WTC11 (cell line): ENCODE data around the gene TRMU. TPM values are rescaled to one million over a fixed set of nuclear protein-coding genes. Genes with fewer than 3 reads are reported as not detected.

Experiments used
- ATAC-seq: fragments of 200-7000 bp; cut with Tn5 transposase; 2 replicates; pipeline ENCODE4 v1.10.0; 2021; ENCODE audit warnings: mild to moderate bottlenecking, moderate library complexity
- CTCF ChIA-PET: fragments of 300-600 bp; sonication (Branson Sonifier 250); formaldehyde crosslinking; loops from one replicate; lab custom pipeline; 2021; ENCODE audit warnings: antibody characterized with exemption; lab: Charles Lee
- POLR2A ChIA-PET: fragments of 350-600 bp; sonication (Branson Sonifier 250); formaldehyde crosslinking; loops from one replicate; lab custom pipeline; 2021; ENCODE audit warnings: antibody characterized with exemption; lab: Charles Lee
- DNase-seq: peaks from one replicate; pipeline ENCODE4 v3.0.0; 2021; ENCODE audit warnings: low spot score
- H3K27ac Mint-ChIP-seq: 2 replicates; pipeline ENCODE4 v1.8.0; 2021; ENCODE audit warnings: mixed read lengths
- H3K27me3 Mint-ChIP-seq: 2 replicates; pipeline ENCODE4 v1.8.0; 2021; ENCODE audit warnings: low read depth, mild to moderate bottlenecking, moderate library complexity, mixed read lengths
- H3K36me3 Mint-ChIP-seq: 2 replicates; pipeline ENCODE4 v1.8.0; 2021; ENCODE audit warnings: mixed read lengths
- H3K4me1 Mint-ChIP-seq: 2 replicates; pipeline ENCODE4 v1.8.0; 2022; ENCODE audit warnings: mixed read lengths
- H3K4me3 Mint-ChIP-seq: 2 replicates; pipeline ENCODE4 v1.8.0; 2021; ENCODE audit warnings: mild to moderate bottlenecking, moderate library complexity, mixed read lengths
- H3K9me3 Mint-ChIP-seq: 2 replicates; pipeline ENCODE4 v1.8.0; 2021; ENCODE audit warnings: mixed read lengths
- AFF4 ChIP-seq: sonication (generic); formaldehyde crosslinking; IDR thresholded peaks from 2 replicates; pipeline ENCODE4 v1.8.1; 2023; ENCODE audit warnings: mild to moderate bottlenecking, missing genetic modification reagents, borderline replicate concordance
- CBFB ChIP-seq: sonication (generic); formaldehyde crosslinking; IDR thresholded peaks from 2 replicates; pipeline ENCODE4 v1.8.1; 2022; ENCODE audit warnings: mild to moderate bottlenecking, low read depth, missing genetic modification reagents
- E2F1 ChIP-seq: sonication (generic); formaldehyde crosslinking; IDR thresholded peaks from 2 replicates; pipeline ENCODE4 v1.8.0; 2022; ENCODE audit warnings: mild to moderate bottlenecking, missing genetic modification reagents
- ESRRA ChIP-seq: sonication (generic); formaldehyde crosslinking; IDR thresholded peaks from 2 replicates; pipeline ENCODE4 v1.8.1; 2022; ENCODE audit warnings: mild to moderate bottlenecking, missing genetic modification reagents, borderline replicate concordance
- JUN ChIP-seq: sonication (generic); formaldehyde crosslinking; IDR thresholded peaks from 2 replicates; pipeline ENCODE4 v1.8.0; 2023; ENCODE audit warnings: mild to moderate bottlenecking, missing genetic modification reagents
- MYBL2 ChIP-seq: sonication (generic); formaldehyde crosslinking; IDR thresholded peaks from 2 replicates; pipeline ENCODE4 v1.8.1; 2023; ENCODE audit warnings: mild to moderate bottlenecking, moderate library complexity, missing genetic modification reagents
- NR2C2 ChIP-seq: sonication (generic); formaldehyde crosslinking; IDR thresholded peaks from 2 replicates; pipeline ENCODE4 v1.8.0; 2022; ENCODE audit warnings: mild to moderate bottlenecking, missing genetic modification reagents
- OVOL2 ChIP-seq: fragments of 250-450 bp; sonication (Bioruptor Pico); IDR thresholded peaks from 2 replicates; pipeline ENCODE4 v1.9.0; 2021; ENCODE audit warnings: mild to moderate bottlenecking, borderline replicate concordance
- PRDM15 ChIP-seq: sonication (generic); formaldehyde crosslinking; IDR thresholded peaks from 2 replicates; pipeline ENCODE4 v1.8.0; 2022; ENCODE audit warnings: missing genetic modification reagents
- PRRX2 ChIP-seq: fragments of 250-450 bp; sonication (Bioruptor Pico); IDR thresholded peaks from 2 replicates; pipeline ENCODE4 v1.8.0; 2021; ENCODE audit warnings: mild to moderate bottlenecking
- SP1 ChIP-seq: sonication (generic); formaldehyde crosslinking; conservative IDR thresholded peaks from 2 replicates; pipeline ENCODE4 v1.8.1; 2022; ENCODE audit warnings: missing genetic modification reagents
- USF1 ChIP-seq: sonication (generic); formaldehyde crosslinking; IDR thresholded peaks from 2 replicates; pipeline ENCODE4 v1.8.0; 2022; ENCODE audit warnings: mild to moderate bottlenecking, missing genetic modification reagents
- ZBTB21 ChIP-seq: sonication (generic); formaldehyde crosslinking; IDR thresholded peaks from 2 replicates; pipeline ENCODE4 v1.8.1; 2023; ENCODE audit warnings: mild to moderate bottlenecking, missing genetic modification reagents, borderline replicate concordance
- ZNF396 ChIP-seq: fragments of 250-450 bp; sonication (Bioruptor Pico); IDR thresholded peaks from 2 replicates; pipeline ENCODE4 v1.8.0; 2021; ENCODE audit warnings: mild to moderate bottlenecking, moderate library complexity, borderline replicate concordance
- ZSCAN18 ChIP-seq: fragments of 250-450 bp; sonication (Bioruptor Pico); IDR thresholded peaks from 2 replicates; pipeline ENCODE4 v2.1.2; 2022; ENCODE audit warnings: mild to moderate bottlenecking, moderate library complexity
- total RNA-seq: library from RNA; stranded (reverse); gene quantifications from 3 replicates; pipeline ENCODE4 v1.2.3, GENCODE V29; 2021
- TF ChIP-seq, protein P1 (sequence below): fragments of 250-450 bp; sonication (Bioruptor Pico); IDR thresholded peaks from 2 replicates; pipeline ENCODE4 v1.9.0; 2021; ENCODE audit warnings: mild to moderate bottlenecking
- TF ChIP-seq, protein P2 (sequence below): sonication (generic); formaldehyde crosslinking; IDR thresholded peaks from 2 replicates; pipeline ENCODE4 v1.8.1; 2023; ENCODE audit warnings: mild to moderate bottlenecking, missing genetic modification reagents, moderate library complexity

Gene TRMU
- total RNA-seq, 1 experiment from 2014 or later = 103 TPM

DNA sequence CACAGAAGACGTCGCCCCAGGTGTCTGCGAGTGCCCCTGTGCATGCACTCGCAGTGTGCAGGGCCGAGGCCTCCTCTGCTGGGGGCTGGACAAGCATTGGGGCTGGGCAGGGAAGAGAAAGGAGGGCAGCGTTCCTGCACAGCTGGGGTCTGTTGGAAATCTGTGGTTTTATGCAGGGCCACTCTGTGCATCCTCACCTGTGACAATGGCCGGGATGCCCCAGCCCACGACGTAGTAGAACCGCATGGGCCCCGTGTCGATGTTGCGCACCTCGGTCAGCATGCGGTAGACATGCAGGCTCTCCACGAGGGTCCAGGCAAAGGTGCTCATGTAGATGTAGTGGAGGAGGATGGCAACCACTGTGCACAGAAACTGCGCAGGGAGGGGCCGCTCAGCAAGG lies 37.2 kb downstream of the TRMU start (continued):
- TF ChIP-seq JUN = no peak
- TF ChIP-seq MYBL2 = no peak

- Mint-ChIP-seq H3K4me1 (peaks cover 15% of the 10 kb centered on the region), H3K27me3 (no peaks in the 10 kb centered on the region), H3K27ac (no peak overlapping the region), H3K36me3 (peaks cover 9% of the 10 kb centered on the region), H3K4me3 (no peak overlapping the region), H3K9me3 (peaks cover 4% of the 10 kb centered on the region)
- no peak for ATAC-seq
- DNase-seq = no peak
- no peak for TF ChIP-seq PRDM15 (CRISPR knock-in tag)
- no peak for TF ChIP-seq AFF4 (CRISPR knock-in tag)
- no peak for TF ChIP-seq E2F1
- TF ChIP-seq, protein P1, sequence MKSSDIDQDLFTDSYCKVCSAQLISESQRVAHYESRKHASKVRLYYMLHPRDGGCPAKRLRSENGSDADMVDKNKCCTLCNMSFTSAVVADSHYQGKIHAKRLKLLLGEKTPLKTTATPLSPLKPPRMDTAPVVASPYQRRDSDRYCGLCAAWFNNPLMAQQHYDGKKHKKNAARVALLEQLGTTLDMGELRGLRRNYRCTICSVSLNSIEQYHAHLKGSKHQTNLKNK (CRISPR knock-in tag) = no peak
- no peak for TF ChIP-seq PRRX2 (CRISPR knock-in tag)
- TF ChIP-seq ZNF396 = no peak
- no peak for TF ChIP-seq CBFB (CRISPR knock-in tag)
- no peak for TF ChIP-seq ZBTB21 (CRISPR knock-in tag)
- TF ChIP-seq OVOL2 (CRISPR knock-in tag) = no peak
- no peak for TF ChIP-seq ESRRA (CRISPR knock-in tag)
- TF ChIP-seq NR2C2 (CRISPR knock-in tag) = no peak
- TF ChIP-seq ZSCAN18 (CRISPR knock-in tag) = no peak
- TF ChIP-seq USF1 (CRISPR knock-in tag) = no peak
- no peak for TF ChIP-seq SP1
- TF ChIP-seq, protein P2, sequence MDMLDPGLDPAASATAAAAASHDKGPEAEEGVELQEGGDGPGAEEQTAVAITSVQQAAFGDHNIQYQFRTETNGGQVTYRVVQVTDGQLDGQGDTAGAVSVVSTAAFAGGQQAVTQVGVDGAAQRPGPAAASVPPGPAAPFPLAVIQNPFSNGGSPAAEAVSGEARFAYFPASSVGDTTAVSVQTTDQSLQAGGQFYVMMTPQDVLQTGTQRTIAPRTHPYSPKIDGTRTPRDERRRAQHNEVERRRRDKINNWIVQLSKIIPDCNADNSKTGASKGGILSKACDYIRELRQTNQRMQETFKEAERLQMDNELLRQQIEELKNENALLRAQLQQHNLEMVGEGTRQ (CRISPR knock-in tag) = no peak
- ChIA-PET CTCF (interaction anchor here (1.0 kb wide), 1 partner anchor 29 kb away, joined by 3 read pairs; no protein-coding TSS in a partner anchor), POLR2A (no interaction called here)
These were observed 37.6 kb downstream of the TRMU start for GRCh38 chr22:46373159-46373558.
